GM19324 (cell line): ENCODE measurements around the gene SLC7A8.

Source experiments
- ATAC-seq: cut with Tn5 transposase; IDR thresholded peaks from one replicate; pipeline ENCODE4 v1.9.1; 2021; ENCODE audit warnings: mild to moderate bottlenecking, moderate library complexity; ENCODE audit not compliant: unreplicated experiment, low FRiP score

SLC7A8 gene

DNA sequence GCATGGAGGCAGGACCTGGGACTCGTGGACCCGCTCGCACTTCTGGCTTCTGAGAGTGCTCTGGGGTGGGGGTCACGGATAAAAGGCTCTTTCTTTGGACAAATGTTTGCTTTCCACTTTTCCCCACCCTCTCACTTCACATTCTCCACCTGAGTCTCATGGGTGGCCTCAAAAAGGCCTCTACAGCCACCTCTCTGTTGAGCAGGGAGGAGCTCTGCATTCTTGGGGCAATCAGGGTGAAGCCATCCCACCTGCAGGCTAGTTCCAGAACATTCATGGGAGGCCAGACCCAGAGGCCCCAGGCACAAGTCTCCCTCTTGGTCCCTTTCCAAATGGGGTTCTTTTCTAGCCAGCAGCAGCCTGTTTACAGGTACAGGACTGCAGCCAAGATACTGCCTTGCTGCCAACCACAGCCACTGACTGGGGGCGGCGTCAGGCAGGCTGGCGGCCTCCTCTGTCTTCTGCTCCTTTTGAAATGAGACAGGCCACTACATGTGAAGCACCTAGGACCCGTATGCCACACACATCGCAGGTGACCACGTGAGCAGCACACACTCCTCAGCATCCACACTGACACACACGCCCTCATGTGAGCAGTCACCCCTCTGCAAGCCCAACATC, 46.2 kb downstream of the SLC7A8 start:
- ATAC-seq = no peak

DNA sequence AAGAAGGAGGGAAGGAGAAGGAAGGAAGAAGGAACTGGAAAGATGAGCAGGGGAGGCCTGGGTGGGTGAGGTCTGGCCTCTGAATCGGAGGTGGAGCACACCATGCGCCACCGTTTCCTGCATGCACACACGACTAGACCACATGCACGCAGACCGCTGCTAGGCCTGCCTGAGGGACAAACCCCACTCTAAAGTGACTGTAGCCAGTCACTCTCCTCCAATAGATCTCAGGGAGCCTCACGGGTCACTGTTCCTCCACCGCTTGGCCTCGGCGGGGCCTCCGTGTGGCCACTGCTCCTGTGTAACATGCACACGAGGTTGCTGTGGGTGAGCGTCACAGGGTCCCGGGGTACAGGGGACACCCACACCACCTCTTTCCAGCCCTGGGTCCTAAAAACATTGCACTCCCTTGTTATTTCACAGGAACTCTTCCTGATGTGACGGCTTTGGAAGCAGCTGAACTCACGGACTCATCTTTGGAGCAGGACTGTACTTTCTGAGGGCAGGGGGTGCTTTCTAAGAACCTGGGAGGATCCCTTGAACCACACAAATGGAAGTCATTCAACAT, 46.8 kb downstream of the SLC7A8 start:
- no peak for ATAC-seq

DNA sequence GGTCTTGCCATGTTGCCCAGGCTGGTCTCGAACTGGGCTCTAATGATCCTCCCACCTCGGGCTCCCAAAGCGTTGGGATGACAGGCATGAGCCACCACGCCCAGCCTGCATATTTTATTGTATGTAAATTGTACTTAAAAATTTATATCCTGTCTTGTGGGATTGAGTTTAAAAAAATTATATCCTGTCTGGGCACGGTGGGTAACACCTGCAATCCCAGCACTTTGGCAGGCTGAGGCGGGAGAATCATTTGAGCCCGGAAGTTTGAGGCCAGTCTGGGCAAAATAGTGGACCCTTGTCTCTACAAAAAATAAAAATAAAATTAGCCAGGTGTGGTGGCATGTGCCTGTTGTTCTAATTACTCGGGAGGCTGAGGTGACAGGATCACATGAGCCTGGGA, 50.5 kb downstream of the SLC7A8 start:
- ATAC-seq = no peak

DNA sequence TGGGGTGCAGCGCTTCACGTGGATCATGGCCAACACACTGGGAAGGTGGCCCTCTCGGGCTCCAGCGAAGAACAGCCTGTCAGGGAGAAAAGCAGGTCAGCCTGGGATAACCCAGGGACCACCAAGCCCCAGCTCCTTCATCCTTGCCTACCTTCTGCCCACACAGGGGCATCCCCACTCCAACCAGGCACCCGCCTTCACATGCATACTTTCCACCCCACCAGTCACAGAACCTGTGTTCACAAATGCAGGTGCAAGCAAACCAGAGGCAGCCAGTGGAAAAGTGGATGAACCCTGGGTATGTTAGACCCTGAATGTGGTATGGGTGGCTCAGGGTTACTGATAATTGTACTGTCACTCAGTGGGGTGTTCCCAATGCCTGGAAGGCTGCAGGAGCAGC, 52.0 kb downstream of the SLC7A8 start:
- ATAC-seq = no peak

DNA sequence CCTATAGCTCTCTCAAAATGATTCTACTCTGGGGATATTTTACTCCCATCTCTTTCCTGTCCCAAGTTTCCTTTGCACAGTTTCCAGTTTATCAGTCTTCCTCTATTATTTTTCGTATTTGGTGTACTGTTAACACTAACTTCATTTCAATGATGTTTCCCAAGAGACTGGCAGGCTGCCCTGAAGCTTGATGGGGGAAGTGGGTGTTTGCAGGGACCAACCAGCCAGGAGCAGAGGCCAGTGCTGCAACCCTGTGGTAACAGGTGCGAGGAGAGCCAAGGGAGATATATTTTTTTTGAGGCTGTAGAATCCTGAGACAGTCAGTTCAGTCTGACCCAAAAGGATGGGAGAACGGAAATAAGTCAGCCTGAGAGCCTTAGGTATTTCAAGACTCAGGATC, 52.6 kb downstream of the SLC7A8 start:
- ATAC-seq = no peak

DNA sequence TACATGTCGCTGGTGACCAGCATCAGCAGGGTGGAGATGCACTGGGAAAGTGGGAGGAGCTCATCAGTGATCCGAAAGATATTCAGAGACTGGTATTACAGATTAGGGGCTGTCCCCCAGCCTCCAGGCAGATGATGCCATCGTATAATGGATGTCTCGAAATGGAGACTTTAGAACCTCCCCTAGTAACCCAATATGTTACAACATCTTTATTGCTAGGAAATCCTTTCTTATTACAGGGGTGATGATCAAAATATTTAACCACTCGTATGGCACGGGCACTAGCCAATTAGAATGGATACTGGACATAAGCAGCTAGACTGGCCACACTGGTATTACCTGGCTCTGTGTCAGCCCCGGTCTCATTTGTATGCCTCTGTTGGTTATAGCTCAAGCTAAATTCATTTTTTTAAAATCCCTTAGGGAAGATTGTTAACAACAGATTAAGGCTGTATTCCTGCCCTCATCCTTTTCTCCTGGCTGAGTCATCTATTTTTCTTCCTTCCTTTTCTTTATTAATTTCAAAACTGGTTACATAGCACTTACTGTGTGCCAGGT, 53.6 kb downstream of the SLC7A8 start:
- no peak for ATAC-seq

DNA sequence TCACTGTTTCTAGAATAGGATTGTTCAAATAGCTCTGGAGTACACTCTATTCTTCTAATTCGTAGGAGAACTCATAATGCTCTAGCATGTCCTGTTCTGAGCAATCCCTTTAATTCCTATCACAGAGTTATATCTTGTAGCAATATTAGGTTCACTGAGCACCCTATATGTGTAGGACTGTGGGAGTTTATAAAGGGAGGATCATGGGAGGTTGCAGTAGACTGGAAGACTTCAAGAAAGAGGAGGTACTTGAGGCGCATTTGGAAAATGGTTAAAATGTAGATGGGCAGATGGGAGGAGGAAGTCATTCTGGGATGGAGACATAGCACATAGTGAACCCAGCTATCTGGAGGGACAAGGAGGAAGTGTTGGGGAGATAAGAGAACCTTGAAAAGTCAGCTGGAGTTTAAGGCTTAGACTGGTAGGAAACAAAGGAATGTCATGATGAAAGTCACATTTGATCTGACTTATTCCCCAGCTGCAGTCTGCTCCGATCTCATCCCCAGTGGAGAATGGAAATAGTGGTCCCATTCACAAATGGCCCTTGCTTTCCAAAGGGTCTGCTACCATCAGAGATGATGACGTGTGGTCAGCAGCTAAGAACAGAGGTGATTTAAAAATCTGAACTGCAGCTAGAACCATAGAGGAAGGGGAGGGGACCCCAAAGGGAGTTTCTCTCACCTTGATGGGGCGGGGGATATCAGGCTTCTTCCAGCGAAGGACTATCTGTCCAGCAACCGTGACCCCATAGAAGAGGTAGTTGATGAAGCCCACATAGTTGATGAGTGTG, 54.3 kb downstream of the SLC7A8 start:
- no peak for ATAC-seq

DNA sequence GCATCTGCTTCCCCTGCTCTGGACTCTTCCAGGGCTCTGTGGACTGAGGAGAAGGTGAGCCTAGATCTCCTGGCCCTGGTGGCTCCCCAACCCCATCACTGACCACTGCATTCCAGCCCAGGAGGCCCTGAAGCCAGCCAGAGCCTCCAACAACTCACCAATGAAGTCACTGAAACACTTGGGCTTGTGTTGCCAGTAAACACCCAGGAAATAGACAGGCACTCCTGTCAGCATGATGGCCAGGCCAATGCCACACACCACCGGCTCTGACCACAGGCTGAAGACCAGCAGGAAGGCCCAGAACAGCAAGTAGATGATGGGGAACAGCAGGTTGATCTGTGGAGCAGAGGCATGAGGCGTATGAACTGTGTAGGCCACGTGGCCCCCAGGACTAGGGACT, 55.6 kb downstream of the SLC7A8 start:
- no peak for ATAC-seq

DNA sequence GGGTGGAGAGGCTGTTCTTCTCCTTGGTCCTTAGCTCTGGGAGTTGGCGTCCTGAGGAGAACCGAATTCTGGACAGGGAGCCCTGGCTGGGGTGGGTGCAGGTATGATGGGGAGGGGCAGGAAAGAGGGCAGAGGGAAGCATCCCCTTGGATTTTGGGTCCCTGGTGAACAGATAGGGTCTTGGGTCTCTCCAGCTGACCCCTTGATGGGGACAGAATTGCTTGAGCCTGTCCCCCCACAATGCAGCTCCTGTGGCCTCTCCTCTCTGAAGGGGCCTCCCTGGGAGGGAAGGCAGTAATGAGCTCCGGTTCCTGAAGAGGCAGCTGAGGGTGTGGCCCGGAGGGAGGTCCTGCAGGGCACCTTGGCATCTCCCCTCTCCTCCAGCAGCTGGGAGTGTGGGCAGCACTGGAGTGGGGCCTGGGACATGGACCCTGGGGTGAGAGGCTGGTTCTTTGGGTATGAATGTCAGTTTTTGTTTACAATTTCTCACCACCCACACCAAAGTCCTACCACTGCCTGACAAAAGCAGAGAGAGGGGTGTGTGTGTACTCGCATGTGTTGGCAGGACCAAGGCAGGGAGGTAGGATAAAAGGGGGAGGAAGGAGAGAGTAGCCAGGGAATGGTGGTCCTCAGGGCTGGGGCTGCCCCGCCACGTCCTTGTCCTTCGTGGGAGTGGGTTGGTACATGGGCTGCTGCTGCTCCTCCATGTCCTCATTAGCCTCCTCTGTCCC, 56.7 kb downstream of the SLC7A8 start:
- ATAC-seq = no peak

DNA sequence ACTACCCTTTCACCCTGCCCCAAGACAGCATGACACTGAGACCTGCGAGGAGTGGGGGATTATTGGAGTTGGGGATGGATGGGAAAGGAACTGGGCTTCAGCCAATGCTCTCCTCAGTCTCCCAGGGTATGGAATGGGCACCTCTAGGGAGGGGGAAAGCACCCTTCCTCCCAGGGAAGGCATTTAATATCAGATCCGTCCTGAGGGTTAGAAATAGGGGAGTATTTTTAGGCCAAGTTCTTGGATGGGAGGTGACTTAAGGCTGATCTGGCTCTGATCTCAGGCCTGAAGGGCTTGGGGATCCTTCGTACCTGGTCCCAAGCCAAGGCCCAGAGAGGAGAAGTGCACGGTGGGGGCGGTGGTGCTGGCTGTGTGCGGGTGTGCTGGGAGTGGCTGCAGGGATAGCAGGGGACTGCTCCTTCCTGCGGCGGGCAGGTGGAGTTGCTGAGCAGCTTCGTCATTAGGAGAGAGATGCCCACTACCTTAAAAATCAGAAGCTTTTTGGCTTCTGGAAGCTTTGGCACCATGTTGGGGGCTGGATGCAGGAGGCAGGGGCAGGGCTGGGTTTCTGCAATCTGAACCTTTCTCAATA, 57.4 kb downstream of the SLC7A8 start:
- no peak for ATAC-seq

DNA sequence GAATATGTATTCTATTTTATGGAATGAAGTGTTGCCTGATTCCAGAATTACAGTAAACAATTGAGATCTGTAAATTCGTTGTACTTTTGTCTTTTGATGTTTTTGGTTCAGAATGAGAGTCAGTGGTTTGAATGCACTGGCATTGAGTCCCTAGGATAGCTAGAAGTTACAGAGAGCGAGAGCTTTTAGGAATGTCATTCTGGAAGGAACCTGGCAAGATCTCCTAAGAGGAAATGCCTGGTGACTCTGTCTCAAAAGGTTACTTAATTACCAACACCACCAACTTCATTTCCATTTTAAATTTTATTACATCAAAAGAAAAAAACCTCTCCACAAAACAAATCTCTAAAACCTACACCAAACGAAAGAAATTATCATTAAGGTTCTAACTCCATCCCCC, 58.4 kb downstream of the SLC7A8 start:
- ATAC-seq = no peak

DNA sequence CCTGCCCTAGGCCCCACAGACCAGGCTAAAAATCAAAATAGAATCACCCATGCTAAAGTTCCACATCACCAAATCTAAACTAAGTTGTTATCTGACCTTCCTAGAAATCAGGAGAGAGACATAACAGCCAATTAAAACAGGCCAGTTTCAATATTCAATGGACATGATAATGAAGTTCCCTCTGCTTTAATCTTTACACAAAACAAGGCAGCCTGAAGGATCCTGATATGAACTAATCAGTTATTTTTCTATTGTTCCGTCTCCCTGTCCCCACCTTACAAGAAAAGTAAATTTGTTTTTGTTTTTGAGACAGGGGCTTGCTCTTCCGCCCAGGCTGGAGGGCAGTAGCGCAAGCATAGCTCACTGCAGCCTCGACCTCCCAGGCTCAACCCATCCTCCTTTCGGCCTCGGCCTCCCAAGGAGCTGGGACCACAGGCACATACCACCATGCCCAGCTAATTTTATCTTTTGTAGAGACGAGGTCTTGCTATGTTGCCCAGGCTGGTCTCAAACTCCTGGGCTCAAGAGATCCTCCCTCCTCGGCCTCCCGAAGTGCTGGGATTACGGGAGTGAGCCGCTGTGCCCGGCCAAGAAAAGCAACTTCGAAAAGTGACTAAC, 59.0 kb downstream of the SLC7A8 start:
- ATAC-seq = no peak

DNA sequence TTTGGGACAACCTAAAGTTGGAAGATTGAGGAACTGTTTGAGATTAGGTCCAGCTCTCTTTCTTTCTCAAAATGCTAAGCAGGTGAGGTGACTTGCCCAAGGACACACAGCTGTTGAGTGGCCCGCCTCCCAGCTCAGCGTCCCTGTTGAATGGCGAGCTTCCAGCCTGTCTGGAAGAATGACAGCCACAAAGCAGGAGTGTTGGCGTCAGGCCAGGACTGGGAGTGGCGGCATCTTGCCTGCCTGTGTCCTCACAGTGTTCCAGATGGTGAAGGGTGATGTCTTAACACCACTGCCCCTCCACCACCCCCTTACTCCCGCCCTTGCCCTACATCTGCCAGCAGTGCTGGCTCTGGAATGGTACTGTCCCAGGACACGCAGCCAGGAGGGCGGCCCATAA, 60.0 kb downstream of the SLC7A8 start:
- ATAC-seq = no peak

DNA sequence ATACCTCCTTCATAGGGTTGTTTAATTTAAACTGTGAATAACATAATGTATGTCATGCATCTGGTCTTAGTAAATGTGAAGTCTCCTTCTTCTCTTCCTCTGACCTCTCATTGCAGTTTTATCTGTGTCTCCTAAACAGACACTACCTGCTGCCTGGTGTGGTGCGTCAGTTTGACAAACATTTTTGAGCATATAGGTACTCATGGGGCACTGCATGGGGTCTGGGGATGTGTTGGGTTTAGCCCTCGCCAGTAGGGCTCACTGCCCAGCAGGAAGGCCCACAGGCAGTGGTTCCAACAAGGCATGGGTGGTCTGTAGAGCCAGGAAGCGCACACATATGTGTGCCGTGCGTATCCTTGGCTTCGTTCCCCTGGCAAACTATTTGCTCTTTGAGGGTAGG, 61.4 kb downstream of the SLC7A8 start:
- ATAC-seq = no peak

DNA sequence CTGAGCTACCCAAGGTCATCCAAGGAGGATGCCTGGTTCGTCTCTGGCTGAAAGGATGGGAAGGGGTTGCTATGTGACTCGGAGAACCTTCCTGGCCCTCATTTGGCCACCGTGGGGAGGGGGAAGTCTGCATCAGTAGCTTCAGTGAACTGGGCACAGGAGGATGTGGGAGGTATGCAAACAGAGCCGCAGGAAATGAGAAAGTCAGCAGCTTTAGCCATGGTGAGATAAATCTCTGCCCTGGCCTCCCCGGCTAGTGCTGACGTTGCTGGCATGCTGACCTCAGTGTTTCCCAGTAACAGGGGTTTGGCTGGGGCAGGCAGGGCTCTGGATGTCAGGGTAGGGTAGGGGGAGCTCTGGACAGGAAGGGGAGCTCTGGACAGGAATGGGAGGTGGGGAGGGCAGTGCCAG, 62.1 kb downstream of the SLC7A8 start:
- no peak for ATAC-seq

DNA sequence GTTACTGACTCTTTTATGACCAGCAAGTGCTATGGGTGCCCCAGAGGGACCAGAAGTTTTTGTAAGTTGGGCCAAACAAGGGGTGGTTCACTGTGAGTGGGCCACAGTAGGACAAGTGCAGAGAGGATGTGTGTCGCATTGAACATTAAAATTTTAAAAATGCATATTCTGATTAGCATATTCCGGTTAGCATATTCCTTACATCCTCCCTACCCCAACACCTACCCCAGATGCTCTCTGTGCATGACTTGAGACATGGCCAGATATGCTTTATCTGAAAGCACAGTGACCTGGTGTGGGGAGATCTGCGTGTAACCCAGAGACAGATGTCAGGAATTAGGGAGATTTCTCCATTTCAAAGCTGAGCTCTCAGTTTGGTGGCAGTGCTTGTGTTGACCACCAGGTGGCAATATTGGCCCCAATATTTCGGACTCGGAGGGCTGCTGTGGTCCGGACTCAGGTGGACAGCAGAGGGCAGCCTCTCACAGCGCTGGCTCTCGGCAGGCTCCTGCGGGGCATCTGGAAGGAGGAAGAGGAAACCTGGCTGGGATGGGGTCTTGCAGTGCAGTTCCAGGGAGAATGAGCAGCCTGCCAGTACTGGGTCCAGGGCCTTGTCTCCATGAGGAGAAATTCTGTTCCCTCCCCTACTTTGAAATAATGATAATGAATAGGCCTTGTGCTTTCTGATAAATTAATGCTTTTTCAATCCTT, 62.8 kb downstream of the SLC7A8 start:
- no peak for ATAC-seq

DNA sequence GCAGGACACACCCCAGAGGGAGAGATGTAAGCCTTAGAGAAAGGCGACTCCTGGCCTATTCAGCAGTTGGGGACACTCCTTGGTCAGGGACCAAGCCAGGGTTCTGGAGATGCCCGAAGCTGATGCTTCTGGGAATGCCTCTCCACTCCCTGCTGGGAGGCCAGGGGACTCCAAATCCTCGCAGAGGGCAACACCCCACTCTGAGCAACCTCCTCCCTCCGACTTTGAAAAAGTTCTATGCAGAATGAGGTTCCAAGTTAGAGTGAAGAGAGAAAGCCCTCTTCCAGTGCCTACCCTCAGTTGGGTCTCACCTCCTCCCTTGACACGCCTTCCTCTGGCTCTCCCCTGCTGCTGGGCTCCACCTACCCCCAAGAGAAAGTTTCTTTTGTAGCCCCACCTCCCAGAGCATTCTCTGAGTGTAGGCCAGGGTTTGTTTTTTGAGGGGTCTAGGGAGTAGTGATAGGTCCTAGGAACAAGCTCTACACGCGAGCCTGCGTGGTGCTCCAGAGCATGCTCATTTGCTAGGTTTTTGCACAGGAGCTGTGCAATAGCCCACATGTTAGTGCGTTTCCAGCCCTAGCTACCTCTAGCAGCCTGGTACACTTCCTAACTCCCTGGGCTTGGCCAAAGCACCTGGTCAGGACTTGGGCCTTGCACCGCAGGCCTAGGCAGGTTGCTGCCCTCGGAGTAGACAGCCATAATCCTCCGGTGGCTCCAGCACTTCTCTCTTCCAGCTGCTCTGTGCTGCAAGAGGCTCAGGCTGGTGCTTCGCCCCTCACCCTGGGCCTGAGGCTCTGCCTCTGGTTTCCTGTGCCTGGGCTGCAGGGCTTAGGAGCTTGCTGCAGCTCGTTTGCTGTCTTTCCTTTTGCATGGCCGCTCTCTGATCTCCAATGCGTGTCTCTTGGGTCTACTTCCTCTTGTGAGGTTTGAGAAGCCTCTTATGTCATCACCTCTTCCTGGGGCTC, 63.8 kb downstream of the SLC7A8 start:
- ATAC-seq = no peak

DNA sequence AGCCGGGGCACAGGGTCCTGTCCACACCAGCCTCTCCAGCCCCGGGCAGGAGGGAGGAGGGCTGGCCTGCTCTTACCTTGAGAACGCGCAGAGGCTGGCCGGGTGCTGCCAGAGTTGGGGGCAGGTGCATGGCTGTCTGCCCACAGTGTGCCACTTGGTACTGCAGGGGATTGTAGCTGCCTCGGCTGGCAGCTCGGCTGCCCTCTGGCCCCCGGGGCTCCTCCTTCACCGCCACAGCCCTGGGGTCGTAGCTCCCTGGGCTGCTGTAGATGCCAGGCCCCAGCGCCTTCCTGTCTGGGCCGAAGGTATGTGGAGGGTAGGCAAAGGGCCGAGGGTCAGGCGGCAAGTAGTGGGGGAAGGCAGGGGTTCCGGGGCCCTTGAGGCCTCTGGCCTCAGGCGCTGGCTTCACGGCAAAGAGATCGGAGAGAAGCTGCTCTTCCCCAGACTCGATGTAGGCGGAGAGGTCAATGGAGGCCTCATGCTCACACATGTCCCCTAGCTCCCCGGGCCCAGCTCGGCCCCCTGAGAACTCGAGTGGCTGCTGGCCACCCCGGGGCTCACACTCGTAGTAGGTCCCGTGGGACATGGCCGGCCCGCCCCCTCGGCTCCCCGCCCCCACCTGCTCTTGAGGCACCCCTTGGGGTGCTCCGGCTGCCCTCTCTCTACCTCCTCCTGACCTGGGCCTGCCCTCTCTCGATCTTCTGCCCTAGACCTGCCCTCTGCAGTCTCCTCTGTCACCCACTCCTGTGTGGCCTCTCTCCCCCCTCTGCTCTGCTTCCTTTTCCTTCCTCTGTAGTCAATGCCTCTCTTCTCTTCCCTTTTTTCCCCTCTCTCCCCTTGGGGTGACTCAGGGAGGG, 64.7 kb downstream of the SLC7A8 start, which contains the start of gene CEBPE:
Gene CEBPE, minus strand, starts transcription at position 750 of the 857 bp plus-strand sequence. Its CDS starts 164 bp downstream, at position 586.
- no peak for ATAC-seq
